Activated CD8-positive, alpha-beta memory T cell treated with anti-CD3 and anti-CD28 coated beads for 4 hours (primary cell): ENCODE results near the gene GTSE1.

Source experiments
- DNase-seq, 2 donors: peaks; one replicate each; pipeline ENCODE4 v3.0.0-alpha.2; 2020; ENCODE audit warnings: low read depth in 2 of 2

GTSE1 gene

GRCh38 chr22:46275455-46276122, 21.1 kb upstream of the GTSE1 start:
- DNase-seq: no peak

- no peak for DNase-seq
Observed at GRCh38 chr22:46276563-46276962, 20.1 kb upstream of the GTSE1 start.

- no peak for DNase-seq
Observed at GRCh38 chr22:46278656-46279645, 17.7 kb upstream of the GTSE1 start.

GRCh38 chr22:46280063-46280817, 16.4 kb upstream of the GTSE1 start:
- DNase-seq: no peak

GRCh38 chr22:46280999-46281623, 15.6 kb upstream of the GTSE1 start:
- no peak for DNase-seq

- DNase-seq: no peak
Observed at GRCh38 chr22:46281866-46282678, 14.6 kb upstream of the GTSE1 start.

- DNase-seq: no peak
Observed at GRCh38 chr22:46286006-46286405, 10.7 kb upstream of the GTSE1 start.

- DNase-seq: no peak
Observed at GRCh38 chr22:46286941-46287872, 9.5 kb upstream of the GTSE1 start.

- no peak for DNase-seq
Observed at GRCh38 chr22:46287873-46288751, 8.6 kb upstream of the GTSE1 start.

- no peak for DNase-seq
Observed at GRCh38 chr22:46288846-46289243, 7.8 kb upstream of the GTSE1 start.

- no peak for DNase-seq
Observed at GRCh38 chr22:46289244-46289891, 7.3 kb upstream of the GTSE1 start.

- no peak for DNase-seq
Observed at GRCh38 chr22:46290121-46290842, 6.4 kb upstream of the GTSE1 start.

GRCh38 chr22:46290843-46291785, 5.6 kb upstream of the GTSE1 start:
- no peak for DNase-seq

- no peak for DNase-seq
Observed at GRCh38 chr22:46292173-46292572, 4.5 kb upstream of the GTSE1 start.

GRCh38 chr22:46292732-46293131, 3.9 kb upstream of the GTSE1 start:
- DNase-seq: no peak

GRCh38 chr22:46293577-46294260, 3.0 kb upstream of the GTSE1 start:
- no peak for DNase-seq
